Fibroblast of gingiva (primary cell): ENCODE results near the gene CRYBG2.
"Not testable (repeated sequence)": the region's sequence is repeated elsewhere in the genome, so short reads cannot be mapped to it uniquely, and the experiment has no call there.

Experiments
- DNase-seq: peaks from one replicate; pipeline ENCODE4 v3.0.0-alpha.2; 2011; ENCODE audit warnings: low read depth

The CRYBG2 gene

DNA sequence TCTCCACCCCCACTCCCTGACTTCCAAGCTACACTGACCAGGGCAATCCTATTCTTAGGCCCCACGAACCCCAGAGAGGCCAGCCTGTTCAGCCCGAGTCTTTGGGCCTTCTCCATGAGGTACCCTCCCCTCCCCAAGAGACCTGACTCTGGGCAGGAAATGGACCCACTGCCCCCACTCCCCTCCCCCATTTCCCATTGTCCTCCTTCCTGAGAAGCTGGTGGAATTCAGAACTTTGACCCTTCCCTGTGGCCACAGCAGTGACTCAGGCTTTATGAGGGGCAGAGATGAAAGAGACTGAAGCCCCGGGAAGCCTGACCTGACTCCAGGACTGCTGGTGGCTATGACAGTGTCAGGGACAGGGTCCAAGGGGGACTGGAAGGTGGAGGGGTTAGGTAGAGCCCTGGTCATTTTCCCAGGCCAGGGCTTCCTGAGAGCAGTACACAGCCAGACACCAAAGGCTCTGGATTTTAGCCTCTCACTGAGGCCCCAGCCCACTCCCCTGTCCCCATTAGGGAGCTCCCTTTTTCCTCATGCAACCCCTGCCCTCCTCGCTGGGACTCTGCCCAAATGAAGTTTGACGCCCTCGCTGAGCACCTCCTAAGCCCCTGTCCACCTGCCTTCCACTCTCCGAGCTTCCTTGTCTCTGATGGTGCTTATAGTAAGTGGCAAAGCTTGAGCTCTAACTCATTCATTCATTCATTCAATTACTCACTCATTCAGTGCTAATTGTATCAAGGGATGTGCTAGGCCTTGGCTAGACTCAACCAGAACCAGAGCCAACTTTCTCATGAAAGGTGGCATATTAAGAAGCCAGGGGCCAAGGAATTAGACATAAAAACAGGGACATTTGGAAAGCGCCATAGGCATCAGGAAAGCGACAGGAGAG lies 3.0 kb downstream of the CRYBG2 start:
- DNase-seq: no peak

DNA sequence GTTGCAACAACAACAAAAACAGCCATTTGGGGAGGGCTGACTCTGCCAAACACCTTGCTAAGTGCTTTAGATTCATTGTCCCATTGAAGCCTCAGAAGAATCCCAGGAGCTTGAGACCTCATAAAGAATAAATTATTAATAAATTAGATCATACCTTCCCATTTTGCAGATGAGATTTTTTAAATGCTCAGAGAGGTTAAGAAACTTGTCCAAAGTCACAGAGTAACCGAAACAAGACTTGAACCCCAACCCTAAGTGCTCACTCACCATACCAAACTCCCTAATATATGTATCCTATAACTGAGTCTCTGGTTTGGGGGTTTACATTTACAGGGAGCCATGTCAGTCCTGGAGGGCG lies 3.6 kb downstream of the CRYBG2 start:
- no peak for DNase-seq

DNA sequence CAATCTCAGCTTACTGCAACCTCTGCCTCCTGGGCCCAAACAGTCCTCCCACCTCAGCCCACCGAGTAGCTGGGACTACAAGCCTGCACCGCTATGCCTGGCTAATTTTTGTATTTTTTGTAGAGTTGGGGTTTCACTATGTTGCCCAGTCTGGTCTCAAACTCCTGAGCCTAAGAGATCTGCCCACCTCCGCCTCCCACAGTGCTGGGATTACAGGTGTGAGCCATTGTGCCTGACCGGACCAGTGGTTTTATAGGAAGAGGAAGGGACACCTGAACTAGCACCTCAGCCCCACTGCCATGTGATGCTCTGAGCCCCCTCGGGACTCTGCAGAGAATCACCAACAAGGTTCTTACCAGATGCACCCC lies 4.1 kb downstream of the CRYBG2 start:
- DNase-seq: no peak

DNA sequence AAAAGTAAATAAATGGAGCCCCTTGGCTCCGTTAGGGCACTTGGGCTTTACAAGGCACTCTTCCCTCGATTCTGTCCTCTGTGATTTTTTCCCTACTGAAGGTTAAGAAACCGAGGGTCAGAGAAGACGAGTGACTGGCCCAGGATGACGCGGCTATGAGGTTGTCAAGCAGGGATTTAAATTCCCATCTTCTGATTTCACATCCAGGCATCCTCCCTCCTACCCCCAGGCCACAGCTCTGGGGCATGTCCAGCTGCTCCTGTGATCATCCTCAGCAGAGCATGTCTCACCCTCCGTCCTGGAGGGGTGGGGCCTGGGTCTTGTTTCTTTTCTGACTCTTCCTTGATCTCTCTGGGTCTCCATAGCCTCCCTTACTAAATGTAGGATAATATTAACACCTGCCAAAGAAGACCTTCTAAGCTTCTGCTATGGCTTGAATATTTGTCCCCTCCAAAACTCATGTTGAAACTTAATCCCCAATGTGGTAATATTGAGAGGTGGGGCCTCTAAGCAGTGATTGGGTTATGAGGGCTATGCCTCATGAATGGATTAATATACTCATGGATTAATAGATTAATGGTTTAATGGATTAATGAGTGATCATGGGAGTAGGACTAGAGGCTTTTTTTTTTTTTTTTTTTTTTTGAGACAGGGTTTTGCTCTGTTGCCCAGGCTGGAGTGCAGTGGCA lies 4.6 kb downstream of the CRYBG2 start:
- DNase-seq: peak; percentile 18

DNA sequence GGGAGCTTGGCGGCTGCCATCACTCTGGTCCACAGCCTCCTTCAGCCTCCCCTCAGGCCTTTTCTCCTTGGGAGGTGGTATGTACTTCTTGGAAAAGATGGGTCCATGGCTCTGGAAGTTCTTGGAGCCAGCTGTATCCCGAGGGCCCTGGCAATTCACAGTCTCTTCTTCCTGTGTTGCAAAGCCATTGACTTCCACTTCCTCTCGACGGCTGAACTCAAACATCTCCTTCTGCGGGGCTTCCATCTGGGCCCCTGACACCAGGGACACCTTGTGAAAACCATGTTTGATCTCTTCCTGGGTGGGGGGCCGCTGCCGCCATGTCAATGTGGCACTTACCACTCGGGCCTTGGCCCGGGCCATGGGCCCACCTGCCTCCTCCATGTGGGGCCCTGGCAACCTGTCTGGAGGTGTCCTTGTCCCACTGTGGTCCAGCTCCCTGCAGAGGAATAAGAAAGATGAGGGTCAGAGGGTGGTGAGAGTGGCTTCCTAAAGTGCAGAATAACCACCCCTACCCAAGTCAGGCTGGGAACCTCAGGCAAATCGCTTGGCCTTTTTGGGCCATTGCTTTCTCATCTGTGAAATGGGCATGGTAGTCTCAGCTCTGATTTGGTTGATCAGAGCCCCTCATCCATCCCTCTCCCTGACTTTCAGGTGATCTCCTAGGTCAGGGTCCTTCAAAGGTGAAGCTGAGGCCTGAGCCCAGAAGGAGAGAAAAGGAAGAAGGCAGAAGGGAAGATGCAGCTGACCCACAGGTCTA lies 7.5 kb downstream of the CRYBG2 start:
- no peak for DNase-seq

DNA sequence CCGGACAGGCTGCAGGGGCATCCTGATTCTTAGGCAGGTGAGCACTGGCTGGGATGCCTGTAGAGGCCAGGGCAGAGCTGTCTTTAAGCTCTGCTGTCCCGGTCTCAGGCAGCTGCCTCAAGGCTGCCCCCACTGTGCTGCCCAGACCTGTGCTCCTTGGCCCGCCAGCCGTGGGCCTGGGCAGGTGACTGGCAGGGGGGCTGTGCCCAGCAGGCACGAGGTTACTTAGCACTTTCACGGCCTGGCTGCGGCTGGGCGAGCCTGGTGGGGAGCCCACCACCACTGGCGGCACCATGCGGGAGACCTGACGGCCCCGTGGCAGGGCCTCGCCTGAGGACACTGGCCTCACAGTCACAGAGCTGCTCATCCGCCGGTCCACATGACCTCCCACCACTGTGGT lies 8.2 kb downstream of the CRYBG2 start:
- no peak for DNase-seq

DNA sequence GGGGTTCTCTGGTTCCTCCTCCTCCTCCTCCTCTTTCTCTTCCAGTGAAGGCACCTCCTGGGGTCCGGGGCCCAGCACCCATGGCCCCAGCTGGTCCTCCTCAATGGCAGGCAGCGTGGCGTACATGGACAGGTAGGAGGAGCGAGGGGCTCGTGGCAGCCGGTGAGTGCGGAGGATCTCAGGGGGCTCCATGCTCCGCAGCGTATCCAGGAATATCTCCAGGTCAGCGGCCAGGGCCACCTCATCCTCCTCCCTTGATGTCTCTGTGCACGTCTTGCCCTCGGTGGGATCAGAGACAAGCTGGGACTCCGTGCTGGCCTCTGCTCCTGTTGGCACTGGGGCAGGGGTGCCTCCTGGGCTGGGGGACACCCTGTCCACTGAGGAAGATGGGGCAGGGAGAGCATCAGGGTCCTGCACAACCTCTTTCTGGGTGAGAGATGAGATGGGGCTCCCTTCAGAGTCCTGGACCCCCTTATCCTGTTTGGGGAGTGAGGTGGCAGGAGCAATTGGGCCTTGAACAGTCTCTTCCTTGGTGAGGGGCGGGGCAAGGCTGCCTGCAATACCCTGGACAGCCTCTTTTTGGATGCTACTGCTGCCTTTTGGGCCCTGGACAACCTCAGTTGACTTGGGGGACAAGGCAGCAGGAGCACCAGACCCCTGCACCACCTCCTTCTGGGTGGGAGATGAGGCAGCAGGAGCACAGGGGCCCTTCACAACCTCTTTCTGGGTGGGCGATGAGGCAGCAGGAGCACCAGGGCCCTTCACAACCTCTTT lies 9.6 kb downstream of the CRYBG2 start:
- DNase-seq: no peak

DNA sequence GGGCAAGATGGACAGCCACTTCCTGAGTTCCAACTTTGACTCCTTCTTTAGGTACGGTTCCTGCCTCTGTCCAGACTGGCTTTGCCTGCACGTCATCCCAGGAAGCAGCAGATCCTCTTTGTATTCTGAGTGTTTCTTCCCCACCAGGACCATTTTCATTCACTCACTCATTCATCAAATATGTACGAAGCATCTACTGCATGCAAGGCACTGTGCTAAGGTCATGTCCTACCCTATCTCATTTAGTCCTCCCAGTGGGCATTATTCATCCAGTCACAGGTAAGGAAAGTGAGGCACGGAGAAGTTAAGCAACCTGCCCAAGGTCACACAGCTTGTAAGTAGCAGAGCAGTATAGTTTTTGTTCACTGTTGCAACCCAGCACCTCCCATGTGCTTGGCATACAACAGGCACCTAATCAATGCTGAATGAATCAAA lies 13.9 kb downstream of the CRYBG2 start:
- DNase-seq: no peak

DNA sequence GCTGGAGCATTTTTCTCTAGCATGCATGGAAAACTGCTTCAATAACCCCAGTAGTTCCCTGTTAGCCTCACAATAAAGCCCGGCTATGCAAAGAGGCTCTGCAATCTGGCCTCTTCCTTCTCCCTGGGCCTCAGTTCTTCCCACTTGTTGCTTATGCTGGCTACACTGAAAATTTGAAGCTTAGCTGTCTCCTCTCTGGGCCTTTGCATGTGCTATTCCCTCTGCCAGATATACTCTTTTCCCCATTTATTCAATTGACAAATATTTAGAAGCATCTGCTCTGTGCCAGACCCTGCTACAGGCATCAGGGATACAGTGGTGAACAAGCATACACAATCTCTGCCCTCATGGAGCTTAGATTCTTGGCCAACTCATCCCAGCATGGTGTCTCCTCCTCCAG lies 15.3 kb downstream of the CRYBG2 start:
- no peak for DNase-seq

DNA sequence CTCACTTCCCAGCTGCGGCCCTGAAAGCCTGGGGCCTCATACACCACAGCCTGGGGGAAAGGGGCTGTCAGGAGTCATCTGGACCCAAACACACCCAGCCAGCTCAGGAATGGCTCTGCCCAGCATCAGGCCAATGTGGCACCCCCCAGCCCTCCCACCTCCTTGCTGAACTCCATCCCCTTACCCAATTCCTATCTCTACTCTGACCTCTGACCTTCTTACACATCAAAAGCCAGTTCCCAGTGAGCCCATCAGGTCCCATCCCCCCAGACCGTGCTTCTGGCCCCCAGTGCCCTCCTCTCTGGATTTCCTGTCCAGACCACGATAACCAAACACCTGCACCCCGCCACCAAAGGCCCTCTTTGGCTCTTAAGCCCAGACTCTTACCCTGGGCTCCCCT lies 16.3 kb downstream of the CRYBG2 start:
- DNase-seq: no peak

DNA sequence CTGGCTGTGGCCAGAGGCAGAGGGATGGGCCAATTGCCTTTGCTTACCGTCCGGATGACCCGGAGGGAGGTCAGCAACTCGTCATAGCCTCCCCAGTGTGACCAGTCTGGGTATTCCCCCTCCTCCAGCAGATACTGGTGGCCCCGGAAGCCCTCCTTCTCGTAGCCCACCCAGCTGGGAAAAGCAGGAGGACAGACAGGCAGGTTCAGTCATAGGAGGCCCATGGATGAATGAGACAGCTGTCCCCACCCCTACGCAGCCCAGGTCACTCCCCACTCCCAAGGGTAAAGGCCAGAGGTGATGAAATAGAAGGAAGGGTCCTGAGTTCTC lies 16.8 kb downstream of the CRYBG2 start:
- no peak for DNase-seq

DNA sequence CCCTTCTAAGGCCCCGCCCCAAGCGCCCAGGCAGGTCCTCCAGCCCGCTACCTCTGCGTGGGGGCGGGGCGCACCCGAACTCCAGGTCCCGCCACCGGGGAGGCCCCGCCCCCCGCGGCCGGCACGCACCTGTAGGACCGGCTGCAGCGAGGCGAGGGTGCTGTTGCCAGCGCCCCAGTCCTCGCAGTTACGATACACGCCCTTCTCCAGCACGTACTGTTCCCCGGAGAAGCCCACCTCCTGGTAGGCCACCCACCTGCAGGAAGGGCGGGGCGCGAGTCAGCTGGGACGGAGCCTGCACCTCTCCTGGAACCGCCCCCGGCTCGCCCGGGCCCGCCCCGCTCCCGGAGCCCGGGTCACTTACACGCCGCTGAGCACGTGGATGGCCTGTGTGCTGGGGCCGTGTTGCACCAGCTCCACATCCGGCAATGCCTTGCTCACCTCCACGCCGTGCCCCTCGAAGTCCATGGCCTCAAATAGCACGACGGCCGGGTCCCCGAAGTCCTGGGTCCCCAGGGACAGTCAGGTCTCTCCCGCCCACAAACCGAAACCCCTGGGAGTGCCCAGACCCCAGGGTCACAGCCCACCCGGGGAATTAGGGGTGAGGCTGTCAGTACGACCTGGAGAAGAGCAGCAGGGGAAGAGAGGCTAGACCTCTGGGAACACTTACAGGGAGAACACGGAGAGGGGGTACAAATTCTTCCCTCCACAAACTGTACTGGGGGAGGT lies 17.3 kb downstream of the CRYBG2 start:
- no peak for DNase-seq

DNA sequence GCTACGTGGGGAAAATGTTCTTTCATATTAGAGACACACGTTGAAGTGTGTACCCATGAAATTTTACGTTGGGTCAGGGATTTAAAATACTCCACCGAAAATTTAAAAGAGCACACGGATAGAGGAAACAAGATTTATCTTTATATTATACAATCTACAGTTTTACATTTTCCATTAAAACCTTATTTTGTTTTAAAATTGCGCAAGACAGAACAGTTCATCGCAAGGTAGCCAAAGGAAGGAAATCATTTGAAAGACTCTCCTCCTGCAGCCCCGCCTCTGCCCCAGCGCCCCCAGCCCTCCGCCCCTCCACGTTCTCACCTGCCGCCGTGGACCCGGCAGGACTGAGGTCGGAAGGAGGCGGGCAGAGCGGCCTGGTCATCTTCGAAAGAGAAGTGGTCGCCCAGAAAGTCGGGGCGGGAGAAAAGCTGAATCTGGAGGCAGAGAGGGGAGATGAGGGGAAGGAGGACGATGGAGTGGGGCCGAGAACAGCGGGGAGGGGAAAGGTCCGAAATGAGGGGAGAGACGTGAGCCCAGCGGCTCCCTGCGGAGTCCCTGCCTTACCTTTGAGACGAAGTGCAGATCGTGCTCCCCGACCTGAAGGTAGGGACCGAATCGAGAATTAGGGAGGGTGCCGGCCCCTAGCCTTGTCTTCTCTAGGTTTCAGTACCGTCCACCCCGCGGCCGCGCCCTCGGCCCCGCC lies 18.0 kb downstream of the CRYBG2 start:
- DNase-seq: no peak

DNA sequence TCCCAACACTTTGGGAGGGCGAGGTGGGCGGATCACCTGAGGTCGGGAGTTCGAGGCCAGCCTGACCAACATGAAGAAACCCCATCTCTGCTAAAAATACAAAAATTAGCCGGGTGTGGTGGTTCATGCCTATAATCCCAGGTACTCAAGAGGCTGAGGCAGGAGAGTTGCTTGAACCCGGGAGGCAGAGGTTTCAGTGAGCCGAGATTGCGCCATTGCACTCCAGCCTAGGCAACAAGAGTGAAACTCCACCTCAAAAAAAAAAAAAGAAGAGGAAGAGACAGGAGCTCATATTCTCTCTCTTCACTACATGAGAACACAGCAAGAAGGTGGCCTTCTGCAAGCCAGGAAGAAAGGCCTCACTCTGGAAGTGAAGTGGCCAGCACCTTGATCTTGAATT lies 20.6 kb downstream of the CRYBG2 start:
- not testable (repeated sequence) for DNase-seq

DNA sequence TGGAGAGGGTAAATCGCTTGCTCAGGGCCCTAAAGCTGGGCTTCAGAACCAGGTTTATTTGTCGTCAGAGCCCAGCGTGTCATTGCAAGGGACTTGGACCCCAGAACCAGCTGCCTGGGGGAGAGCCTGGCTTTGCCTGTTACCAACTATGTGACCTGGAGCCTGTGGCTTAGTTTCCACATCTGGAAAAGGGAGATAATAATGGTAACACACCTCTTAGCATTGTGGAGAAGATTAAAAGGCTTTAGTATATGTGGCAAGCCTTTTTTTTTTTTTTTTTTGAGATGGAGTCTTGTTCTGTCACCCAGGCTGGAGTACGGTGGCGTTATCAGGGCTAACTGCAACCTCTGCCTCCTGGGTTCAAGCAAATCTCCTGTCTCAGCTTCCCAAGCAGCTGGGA lies 23.7 kb downstream of the CRYBG2 start:
- no peak for DNase-seq

DNA sequence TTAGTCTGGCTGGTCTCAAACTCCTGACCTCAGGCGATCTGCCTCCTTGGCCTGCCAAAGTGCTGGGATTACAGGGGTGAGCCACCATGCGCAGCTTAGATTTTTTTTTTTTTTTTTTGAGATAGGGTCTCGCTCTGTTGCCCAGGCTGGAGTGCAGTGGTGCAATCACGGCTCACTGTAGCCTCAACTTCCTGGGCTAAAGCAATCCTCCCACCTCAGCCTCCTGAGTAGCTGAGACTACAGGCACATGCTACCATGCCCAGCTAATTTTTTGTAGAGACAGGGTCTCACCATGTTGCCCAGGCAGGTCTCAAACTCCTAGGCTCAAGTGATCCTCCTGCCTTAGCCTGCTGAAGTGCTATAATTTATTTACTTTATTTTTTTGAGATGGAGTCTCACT lies 24.6 kb downstream of the CRYBG2 start:
- DNase-seq: not testable (repeated sequence)

DNA sequence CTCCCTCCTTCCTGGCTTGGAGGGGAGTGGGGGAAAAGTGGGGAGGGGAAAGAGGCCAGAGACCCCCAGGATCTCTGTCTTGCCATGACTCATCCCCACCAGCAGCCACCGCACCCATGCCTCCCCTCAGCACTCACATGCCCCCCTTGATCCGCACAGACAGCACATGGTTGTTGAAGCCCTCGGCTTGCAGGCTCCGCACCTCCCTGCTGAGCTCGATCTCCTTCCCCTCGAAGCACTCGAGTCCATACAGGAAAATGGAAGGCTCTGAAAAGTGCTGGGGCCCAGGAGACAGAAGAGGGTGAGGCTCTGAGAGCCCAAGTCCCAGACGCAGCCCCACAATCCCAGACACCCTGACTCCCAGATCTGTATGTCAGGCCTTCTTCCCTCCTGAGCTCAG lies 25.3 kb downstream of the CRYBG2 start:
- no peak for DNase-seq

DNA sequence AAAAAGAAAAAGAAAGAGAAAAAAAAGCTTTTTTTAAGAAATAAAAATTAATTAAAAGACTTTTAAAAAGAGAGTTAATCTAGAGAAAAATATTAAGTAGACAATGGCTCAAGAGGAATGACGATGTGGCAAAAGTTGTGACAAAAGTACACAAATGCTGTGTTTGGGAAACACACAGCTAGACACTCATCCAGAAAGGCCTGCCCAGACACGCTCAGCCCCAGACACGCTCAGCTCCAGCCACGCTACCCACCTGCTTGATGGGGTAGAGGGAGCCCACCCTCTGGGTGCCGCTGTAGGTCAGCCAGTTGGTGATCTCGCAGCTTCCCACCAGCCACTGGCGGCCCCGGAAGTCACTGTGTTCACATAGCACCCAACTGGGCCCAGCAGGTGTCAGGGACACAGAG lies 26.0 kb downstream of the CRYBG2 start:
- no peak for DNase-seq

DNA sequence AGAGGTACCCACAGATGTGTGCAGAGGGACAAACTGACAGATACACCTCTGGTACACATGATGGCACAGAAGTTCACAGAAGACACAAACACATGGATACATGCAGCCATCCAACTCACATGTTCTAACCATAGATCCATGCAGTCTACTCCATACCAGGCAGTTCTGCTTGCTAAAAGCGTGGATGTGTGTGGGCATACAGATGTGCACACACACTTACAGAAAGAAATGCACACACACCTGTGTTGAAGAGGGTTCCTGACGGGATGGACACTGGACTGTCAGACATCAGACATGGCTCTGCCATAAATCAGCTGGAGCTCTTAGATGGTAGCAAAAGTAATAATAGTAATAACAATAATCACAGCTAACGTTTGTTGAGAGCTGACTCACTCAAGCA lies 29.4 kb downstream of the CRYBG2 start:
- DNase-seq: no peak

DNA sequence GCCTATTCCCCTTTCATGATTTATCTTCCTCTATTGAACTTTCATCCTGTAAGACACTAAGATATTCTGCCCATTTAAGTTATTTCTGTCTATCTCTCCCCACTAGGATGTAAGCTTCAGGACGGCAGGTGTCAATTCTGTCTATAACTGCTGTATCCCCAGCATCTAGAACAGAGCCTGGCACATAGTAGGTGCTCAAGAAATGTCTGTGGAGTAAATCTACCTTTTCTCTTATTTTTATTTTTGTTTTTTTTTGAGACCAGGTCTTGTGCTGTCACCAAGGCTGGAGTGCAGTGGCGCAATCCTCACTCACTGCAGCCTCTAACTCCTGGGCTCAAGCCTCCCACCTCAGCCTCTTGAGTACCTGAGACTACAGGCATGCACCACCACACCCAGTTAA lies 30.5 kb downstream of the CRYBG2 start:
- no peak for DNase-seq

DNA sequence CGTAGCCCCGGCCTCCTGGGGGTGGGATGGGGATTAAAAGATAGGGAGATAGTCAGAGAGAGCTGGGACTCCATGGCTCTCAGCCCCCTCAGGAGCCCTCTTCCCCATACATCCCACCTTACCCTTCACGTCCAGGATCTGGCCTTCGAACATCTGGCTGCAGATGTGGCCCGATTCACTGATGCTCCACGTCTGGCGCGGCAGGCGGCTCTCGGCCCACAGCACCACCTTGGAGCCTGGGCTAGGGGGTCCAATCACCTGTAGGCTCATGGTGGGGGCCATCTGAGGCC lies 31.9 kb downstream of the CRYBG2 start:
- no peak for DNase-seq
